ENCODE measurements around the gene TMEM132A.

- TF ChIP-seq POLR2A (IDR thresholded peaks at IDR 0.05; ENCODE audit: low read depth, low read length), result no peak
- TF ChIP-seq POLR2AphosphoS5 (IDR thresholded peaks at IDR 0.05; ENCODE audit: low read depth, low read length), result no peak
These were observed 62.0 kb downstream of the TMEM132A start for GRCh38 chr11:60985991-60986915.

Measured in GM12891 (cell line).